Endometrial microvascular endothelial cells (primary cell): ENCODE data around the gene PPM1H. TPM values are rescaled to one million over a fixed set of nuclear protein-coding genes. Genes with fewer than 3 reads are reported as not detected.

Source experiments
- in situ Hi-C: cut with HindIII; loops from 2 replicates; pipeline ENCODE4 v1.10.0; 2017; ENCODE audit warnings: low sequenced_read_pairs, low pct_unique_long_range_greater_than_20kb; ENCODE audit errors: inconsistent ontology term
- total RNA-seq: library from RNA; depleted of rRNA; stranded (reverse); fragments of >200 nt; gene quantifications from one replicate; pipeline ENCODE4 v1.2.3, GENCODE V29; 2015; ENCODE audit errors: inconsistent ontology term

Gene PPM1H
- total RNA-seq, 1 donor from 2014 or later: 2.0 TPM

GRCh38 chr12:62787611-62788010 is 147.3 kb downstream of the PPM1H start:
- in situ Hi-C loops: loop anchor here (25.0 kb wide), 2 partner anchors 175 to 350 kb away; no protein-coding TSS in a partner anchor

- in situ Hi-C loops: loop anchor here (25.0 kb wide), 2 partner anchors 175 to 350 kb away; no protein-coding TSS in a partner anchor
Measured at GRCh38 chr12:62787023-62787422, 147.9 kb downstream of the PPM1H start.

- in situ Hi-C loops: loop anchor here (25.0 kb wide), 2 partner anchors 174 to 349 kb away; no protein-coding TSS in a partner anchor
Measured at GRCh38 chr12:62785941-62786559, 148.9 kb downstream of the PPM1H start.

- in situ Hi-C loops: loop anchor here (25.0 kb wide), 2 partner anchors 172 to 347 kb away; no protein-coding TSS in a partner anchor
Measured at GRCh38 chr12:62784576-62784975, 150.4 kb downstream of the PPM1H start.

- in situ Hi-C loops: loop anchor here (25.0 kb wide), 2 partner anchors 172 to 347 kb away; no protein-coding TSS in a partner anchor
Measured at GRCh38 chr12:62783881-62784280, 151.1 kb downstream of the PPM1H start.

GRCh38 chr12:62781136-62781880 is 153.6 kb downstream of the PPM1H start:
- in situ Hi-C loops: loop anchor here (25.0 kb wide), 2 partner anchors 169 to 344 kb away; no protein-coding TSS in a partner anchor

GRCh38 chr12:62779488-62779887 is 155.5 kb downstream of the PPM1H start:
- in situ Hi-C loops: loop anchor here (25.0 kb wide), 2 partner anchors 167 to 342 kb away; no protein-coding TSS in a partner anchor

- in situ Hi-C loops: loop anchor here (25.0 kb wide), 2 partner anchors 166 to 341 kb away; no protein-coding TSS in a partner anchor
Measured at GRCh38 chr12:62778187-62778586, 156.8 kb downstream of the PPM1H start.

- in situ Hi-C loops: loop anchor here (25.0 kb wide), 2 partner anchors 165 to 340 kb away; no protein-coding TSS in a partner anchor
Measured at GRCh38 chr12:62776997-62777396, 158.0 kb downstream of the PPM1H start.

GRCh38 chr12:62776575-62776974 is 158.4 kb downstream of the PPM1H start:
- in situ Hi-C loops: loop anchor here (25.0 kb wide), 2 partner anchors 164 to 339 kb away; no protein-coding TSS in a partner anchor

- in situ Hi-C loops: loop anchor here (25.0 kb wide), 2 partner anchors 162 to 337 kb away; no protein-coding TSS in a partner anchor
Measured at GRCh38 chr12:62774794-62775193, 160.2 kb downstream of the PPM1H start.

- in situ Hi-C loops: no loop called here
Measured at GRCh38 chr12:62772416-62772955, 162.5 kb downstream of the PPM1H start.

- in situ Hi-C loops: no loop called here
Measured at GRCh38 chr12:62771828-62772227, 163.1 kb downstream of the PPM1H start.

GRCh38 chr12:62770381-62770780 is 164.6 kb downstream of the PPM1H start:
- in situ Hi-C loops: no loop called here

- in situ Hi-C loops: no loop called here
Measured at GRCh38 chr12:62769076-62769619, 165.8 kb downstream of the PPM1H start.

GRCh38 chr12:62767946-62768345 is 167.0 kb downstream of the PPM1H start:
- in situ Hi-C loops: no loop called here

- in situ Hi-C loops: no loop called here
Measured at GRCh38 chr12:62767496-62767895, 167.5 kb downstream of the PPM1H start.

GRCh38 chr12:62766496-62766895 is 168.5 kb downstream of the PPM1H start:
- in situ Hi-C loops: no loop called here
